GM18870 (cell line): Measurements from ENCODE around the gene GPRIN2.
"Not testable (repeated sequence)": the region's sequence is repeated elsewhere in the genome, so short reads cannot be mapped to it uniquely, and the experiment has no call there.

Experiments used
- ATAC-seq: cut with Tn5 transposase; IDR thresholded peaks from one replicate; pipeline ENCODE4 v1.9.1; 2021; ENCODE audit warnings: moderate library complexity; ENCODE audit not compliant: unreplicated experiment

GPRIN2 gene

GRCh38 chr10:46538155-46538554 lies 18.3 kb downstream of the GPRIN2 start:
- no peak for ATAC-seq

GRCh38 chr10:46537309-46537708 lies 19.1 kb downstream of the GPRIN2 start:
- ATAC-seq = no peak

GRCh38 chr10:46536781-46537180 lies 19.7 kb downstream of the GPRIN2 start:
- ATAC-seq = no peak

GRCh38 chr10:46536171-46536570 lies 20.3 kb downstream of the GPRIN2 start:
- no peak for ATAC-seq

GRCh38 chr10:46534828-46535524 lies 21.5 kb downstream of the GPRIN2 start:
- ATAC-seq = no peak

GRCh38 chr10:46532256-46532655 lies 24.2 kb downstream of the GPRIN2 start:
- ATAC-seq = not testable (repeated sequence)

GRCh38 chr10:46530249-46531186 lies 25.9 kb downstream of the GPRIN2 start:
- no peak for ATAC-seq

- not testable (repeated sequence) for ATAC-seq
Measured at GRCh38 chr10:46529742-46530141, 26.7 kb downstream of the GPRIN2 start.

- no peak for ATAC-seq
Measured at GRCh38 chr10:46528675-46529615, 27.5 kb downstream of the GPRIN2 start.

GRCh38 chr10:46528171-46528671 lies 28.2 kb downstream of the GPRIN2 start:
- no peak for ATAC-seq

- no peak for ATAC-seq
Measured at GRCh38 chr10:46527241-46527811, 29.1 kb downstream of the GPRIN2 start.

GRCh38 chr10:46526682-46527038 lies 29.8 kb downstream of the GPRIN2 start:
- ATAC-seq = no peak

- ATAC-seq = no peak
Measured at GRCh38 chr10:46525824-46526681, 30.4 kb downstream of the GPRIN2 start.

GRCh38 chr10:46525177-46525823 lies 31.2 kb downstream of the GPRIN2 start:
- ATAC-seq = no peak

GRCh38 chr10:46524472-46525176 lies 31.8 kb downstream of the GPRIN2 start:
- no peak for ATAC-seq

GRCh38 chr10:46523962-46524471 lies 32.4 kb downstream of the GPRIN2 start:
- ATAC-seq = no peak

- no peak for ATAC-seq
Measured at GRCh38 chr10:46523119-46523961, 33.1 kb downstream of the GPRIN2 start.
